Stimulated activated CD8-positive, alpha-beta memory T cell treated with anti-CD3 and anti-CD28 coated beads, Interleukin-4, amount 100 ng/mL, for 48 hours (primary cell): Measurements from ENCODE around the gene ZNF28.
"Not testable (repeated sequence)": the region's sequence is repeated elsewhere in the genome, so short reads cannot be mapped to it uniquely, and the experiment has no call there.

Experiments used
- DNase-seq: peaks from one replicate; pipeline ENCODE4 v3.0.0-alpha.2; 2020

The ZNF28 gene

DNA sequence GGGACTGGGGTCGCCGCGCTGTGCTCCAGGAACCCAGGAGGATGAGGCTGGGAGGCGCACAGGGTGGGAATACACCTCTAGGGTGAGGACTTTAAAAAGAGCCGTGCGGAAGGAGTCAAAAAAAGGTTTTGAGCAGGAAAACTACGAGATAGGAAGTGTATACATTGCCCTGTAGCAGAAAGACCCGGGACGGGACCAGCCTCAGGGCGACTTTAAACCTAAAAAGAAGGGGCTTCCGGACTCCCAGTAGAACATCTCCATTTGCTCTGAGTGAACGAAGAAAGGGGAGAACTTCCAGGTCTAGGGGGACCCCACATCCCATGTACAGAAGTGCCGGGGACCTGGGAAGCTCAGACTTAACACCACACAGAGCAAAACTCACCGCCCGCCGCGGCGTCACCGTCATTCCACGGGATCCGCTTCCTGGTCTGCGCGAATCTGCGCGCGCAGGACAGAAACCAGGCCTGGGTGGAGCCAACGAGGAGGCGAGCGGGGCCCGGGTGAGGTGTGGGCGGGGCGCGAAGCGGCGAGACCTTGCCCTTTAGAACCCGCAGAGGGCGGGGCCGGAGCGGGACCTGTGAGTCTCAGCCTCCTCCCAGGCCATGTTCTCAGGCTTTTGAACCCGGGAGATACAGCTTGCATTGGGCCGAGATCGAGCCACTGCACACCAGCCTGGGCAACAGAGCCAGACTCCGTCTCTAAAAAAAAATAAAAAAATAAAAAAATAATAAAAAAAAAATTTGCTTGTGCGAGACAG lies at the start of gene ZNF28:
Gene ZNF28 (minus strand): TSS at position 430 of the 757 bp plus-strand sequence. CDS start 3,675 bp downstream, outside the sequence.
- peak; percentile 75 for DNase-seq

DNA sequence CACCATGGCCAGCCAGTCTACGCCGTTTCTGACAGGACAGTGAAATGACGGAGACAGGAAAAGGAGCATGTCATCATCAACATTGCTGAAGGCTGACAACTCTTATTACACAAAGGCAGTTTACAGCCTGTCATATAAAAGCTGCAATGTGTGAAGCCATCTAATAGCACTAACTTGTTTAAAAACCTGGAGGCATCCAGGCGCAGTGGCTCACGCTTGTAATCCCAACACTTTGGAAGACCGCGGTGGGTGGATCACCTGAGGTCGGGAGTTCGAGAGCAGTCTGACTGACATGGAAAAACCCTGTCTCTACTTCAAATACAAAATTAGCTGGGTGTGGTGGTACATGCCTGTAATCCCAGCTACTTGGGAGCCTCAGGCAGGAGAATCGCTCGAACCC lies 46.6 kb upstream of the ZNF28 start:
- DNase-seq, result not testable (repeated sequence)

DNA sequence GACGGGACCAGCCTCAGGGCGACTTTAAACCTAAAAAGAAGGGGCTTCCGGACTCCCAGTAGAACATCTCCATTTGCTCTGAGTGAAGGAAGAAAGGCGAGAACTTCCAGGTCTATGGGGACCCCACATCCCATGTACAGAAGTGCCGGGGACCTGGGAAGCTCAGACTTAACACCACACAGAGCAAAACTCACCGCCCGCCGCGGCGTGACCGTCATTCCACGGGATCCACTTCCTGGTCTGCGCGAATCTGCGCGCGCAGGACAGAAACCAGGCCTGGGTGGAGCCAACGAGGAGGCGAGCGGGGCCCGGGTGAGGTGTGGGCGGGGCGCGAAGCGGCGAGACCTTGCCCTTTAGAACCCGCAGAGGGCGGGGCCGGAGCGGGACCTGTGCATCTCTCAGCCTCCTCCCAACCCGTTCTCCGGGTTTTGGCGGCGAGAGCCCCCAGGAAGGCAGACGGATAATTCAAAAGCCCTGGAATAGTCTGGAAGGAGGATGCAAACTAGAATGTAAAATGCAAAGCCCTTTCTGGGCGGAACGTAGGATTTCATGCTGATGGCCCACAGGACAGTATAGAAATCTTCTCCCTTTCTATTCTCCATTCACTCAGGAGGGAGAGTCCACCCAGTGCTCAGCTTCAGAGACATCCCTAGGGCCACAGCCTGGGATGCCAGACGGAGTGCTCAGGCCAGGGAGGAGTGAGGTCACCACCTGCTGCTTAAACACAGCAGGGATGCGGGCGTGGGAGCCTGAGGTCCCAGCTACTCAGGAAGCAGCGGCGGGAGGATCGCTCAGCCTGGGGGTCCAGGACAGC lies 36.2 kb upstream of the ZNF28 start, which contains the start of gene ZNF468:
Gene ZNF468 (minus strand): TSS at position 242 of the 814 bp plus-strand sequence. CDS start 3,347 bp downstream, outside the sequence.
- DNase-seq, result peak; percentile 76

DNA sequence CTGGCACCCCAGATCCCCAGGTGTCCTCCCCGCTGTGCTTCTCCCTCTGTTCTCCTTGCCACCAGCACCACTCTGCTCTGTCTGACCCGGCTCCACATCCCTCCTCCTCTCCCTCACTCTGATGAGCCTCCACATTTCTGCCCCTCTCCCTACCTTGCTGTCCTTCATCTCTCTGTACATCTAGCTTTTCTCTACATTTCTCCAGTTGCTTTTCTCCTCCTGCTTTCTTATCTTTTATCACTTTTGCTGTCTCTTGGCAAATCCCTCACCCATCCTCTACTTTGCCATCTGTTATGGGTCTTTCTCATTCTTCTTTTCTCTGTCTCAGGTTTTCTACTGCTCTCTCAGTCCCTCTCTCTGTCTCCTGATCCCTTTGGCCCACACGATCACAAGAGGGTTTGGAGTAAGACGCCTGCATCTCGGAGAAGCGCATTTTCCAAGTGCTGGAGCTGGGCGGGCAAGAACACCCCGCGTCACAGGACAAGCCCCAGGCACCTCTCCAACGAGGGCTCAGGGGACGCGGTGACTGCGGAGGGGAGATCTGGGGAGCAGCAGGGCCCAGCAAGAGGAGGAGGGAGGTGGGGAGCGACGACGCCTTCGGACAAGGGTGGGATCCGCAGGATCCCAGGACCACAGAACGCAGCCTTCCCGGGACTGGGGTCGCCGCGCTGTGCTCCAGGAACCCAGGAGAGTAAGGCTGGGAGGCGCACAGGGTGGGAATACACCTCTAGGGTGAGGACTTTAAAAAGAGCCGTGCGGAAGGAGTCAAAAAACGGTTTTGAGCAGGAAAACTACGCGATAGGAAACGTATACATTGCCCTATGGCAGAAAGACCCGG lies 35.3 kb upstream of the ZNF28 start:
- not testable (repeated sequence) for DNase-seq

DNA sequence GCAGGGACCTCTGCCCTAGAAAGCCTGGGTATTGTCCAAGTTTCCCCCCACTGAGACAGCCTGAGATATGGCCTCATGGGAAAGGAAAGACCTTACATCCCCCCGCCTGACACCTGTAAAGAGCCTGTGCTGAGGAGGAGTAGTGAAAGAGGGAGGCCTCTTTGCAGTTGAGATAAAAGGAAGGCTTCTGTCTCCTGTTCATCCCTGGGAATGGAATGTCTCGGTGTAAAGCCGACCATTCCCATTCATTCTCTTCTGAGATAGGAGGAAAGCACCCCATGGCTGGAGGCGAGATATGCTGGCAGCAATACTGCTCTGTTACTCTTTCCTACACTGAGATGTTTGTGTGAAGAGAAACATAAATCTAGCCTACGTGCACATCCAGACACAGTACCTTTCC lies 25.9 kb upstream of the ZNF28 start:
- DNase-seq, result not testable (repeated sequence)

DNA sequence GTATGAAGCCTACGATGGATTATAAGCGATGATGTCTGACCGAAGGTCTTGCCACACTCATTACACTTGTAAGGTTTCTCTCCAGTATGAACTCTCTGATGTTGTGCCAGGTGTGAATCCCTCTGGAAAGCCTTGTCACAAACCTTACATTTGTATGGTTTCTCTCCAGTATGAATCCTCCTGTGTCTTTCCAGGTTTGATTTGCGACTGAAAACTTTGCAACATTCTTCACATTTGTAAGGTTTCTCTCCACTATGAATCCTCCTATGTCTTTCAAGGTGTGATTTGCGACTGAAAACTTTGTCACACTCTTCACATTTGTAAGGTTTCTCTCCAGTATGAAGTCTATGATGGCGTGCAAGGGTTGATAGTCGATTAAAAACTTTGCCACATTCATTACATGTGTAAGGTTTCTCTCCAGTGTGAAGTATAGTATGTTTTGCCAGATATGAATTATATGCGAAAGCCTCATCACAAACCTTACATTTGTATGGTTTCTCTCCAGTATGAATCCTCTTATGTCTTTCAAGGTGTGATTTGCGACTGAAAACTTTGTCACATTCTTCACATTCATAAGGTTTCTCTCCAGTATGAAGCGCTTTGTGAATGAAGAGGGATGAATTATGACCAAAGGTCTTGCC lies 19.5 kb upstream of the ZNF28 start:
- not testable (repeated sequence) for DNase-seq

DNA sequence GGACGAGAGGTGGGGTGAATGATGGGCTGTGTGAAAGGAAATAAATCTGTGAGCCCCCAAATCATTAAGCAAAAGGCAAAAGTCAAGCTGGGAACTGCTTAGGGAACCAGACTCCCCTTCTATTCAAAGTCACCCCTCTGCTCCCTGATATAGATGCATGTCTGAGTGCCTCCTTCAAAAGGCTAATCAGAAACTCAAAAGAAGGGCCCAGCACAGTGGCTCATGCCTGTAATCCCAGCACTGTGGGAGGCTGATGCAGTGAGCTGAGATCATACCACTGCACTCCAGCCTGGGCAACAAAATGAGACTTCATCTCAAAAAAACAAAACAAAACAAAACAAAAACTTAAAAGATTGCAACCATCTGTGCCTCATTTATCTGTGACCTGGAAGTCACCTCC lies 12.9 kb upstream of the ZNF28 start:
- DNase-seq, result not testable (repeated sequence)

DNA sequence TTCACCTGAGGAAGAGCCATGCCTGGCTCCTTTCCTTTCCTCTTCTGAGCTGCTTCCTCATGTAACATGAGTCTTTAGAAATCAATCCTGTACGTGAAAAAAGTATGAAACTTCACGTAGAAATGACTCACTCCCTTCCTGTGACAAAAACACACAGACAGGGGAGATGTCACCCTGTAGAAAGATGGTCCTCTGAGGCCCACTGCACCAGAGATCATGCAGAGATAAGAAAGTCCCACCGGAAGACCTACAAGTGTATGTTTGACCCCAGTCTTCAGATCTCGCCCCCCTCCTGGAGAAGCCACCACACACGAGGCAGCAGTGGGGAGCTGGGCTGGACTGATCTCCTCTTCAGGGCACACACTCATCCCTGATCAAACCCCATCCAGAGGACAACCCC lies 12.1 kb upstream of the ZNF28 start:
- DNase-seq, result not testable (repeated sequence)

DNA sequence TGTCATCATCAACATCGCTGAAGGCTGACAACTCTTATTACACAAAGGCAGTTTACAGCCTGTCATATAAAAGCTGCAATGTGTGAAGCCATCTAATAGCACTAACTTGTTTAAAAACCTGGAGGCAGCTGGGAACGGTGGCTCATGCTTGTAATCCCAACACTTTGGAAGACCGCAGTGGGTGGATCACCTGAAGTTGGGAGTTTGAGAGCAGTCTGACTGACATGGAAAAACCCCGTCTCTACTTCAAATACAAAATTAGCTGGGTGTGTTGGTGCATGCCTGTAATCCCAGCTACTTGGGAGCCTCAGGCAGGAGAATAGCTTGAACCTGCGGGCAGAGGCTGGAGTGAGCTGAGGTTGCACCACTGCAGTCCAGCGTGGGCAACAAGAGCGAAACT lies 8.4 kb upstream of the ZNF28 start:
- not testable (repeated sequence) for DNase-seq

DNA sequence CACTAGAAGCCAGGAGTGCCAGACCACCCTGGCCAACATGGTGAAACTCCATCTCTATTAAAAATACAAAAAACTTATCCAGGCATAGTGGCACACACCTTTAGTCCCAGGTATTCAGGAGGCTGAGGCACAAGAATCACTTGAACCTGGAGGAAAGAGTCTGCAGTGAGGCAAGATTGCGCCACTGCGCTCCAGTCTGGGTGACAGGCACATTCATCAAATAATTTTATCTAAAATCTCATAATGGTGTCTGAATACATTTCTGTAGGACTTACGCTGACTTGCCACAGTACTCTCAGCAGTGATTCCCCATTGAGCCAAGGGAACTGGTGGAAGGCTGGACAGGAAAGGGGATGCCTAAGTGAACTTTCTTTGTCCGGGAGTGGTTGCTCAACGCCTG lies 4.3 kb upstream of the ZNF28 start:
- no peak for DNase-seq

DNA sequence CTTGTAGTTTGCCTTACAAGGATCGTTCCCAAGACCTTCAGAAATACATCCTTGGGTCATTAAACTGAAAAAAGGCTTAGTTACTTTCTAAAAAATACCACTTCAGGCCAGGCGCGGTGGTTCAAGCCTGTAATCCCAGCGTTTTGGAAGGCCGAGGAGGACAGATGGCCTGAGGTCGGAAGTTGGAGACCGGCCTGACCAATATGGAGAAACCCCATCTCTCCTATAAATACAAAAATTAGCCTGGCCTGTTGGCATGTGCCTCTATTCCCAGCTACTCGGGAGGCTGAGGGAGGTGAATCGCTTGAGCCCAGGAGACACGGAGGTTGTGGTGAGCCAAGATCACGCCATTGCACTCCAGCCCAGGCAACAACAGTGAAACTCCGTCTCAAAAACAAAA lies 2.2 kb upstream of the ZNF28 start:
- no peak for DNase-seq

DNA sequence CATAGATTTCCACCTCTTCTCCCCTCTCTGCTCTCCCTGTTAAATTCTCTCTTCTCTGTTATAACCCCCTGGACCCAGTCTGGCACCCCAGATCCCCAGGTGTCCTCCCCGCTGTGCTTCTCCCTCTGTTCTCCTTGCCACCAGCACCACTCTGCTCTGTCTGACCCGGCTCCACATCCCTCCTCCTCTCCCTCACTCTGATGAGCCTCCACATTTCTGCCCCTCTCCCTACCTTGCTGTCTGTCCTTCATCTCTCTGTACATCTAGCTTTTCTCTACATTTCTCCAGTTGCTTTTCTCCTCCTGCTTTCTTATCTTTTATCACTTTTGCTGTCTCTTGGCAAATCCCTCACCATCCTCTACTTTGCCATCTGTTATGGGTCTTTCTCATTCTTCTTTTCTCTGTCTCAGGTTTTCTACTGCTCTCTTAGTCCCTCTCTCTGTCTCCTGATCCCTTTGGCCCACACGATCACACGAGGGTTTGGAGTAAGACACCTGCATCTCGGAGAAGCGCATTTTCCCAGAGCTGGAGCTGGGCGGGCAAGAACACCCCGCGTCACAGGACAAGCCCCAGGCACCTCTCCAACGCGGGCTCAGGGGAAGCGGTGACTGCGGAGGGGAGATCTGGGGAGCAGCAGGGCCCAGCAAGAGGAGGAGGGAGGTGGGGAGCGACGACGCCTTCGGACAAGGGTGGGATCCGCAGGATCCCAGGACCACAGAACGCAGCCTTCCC lies 795 bp downstream of the ZNF28 start:
- peak; percentile 45 for DNase-seq

DNA sequence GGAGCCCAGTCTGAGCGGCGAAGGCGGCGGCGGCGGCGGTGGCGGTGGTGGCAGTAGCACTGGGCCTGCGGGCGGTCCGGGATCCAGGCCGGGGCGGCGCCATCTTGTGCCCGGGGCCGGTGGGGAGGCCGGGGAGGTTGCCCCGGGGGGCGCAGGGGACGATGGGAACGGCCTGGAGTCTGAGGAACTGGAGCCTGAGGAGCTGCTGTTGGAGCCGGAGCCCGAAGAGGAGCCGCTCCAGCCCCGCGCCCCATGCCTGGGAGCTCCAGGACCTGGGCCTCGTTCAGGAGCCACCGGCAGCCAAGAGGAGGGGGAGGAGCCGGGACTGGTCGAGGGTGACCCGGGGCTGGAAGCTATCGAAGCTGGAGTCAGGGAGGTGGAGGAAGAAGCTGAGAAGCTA lies 11.6 kb downstream of the ZNF28 start:
- DNase-seq, result no peak

DNA sequence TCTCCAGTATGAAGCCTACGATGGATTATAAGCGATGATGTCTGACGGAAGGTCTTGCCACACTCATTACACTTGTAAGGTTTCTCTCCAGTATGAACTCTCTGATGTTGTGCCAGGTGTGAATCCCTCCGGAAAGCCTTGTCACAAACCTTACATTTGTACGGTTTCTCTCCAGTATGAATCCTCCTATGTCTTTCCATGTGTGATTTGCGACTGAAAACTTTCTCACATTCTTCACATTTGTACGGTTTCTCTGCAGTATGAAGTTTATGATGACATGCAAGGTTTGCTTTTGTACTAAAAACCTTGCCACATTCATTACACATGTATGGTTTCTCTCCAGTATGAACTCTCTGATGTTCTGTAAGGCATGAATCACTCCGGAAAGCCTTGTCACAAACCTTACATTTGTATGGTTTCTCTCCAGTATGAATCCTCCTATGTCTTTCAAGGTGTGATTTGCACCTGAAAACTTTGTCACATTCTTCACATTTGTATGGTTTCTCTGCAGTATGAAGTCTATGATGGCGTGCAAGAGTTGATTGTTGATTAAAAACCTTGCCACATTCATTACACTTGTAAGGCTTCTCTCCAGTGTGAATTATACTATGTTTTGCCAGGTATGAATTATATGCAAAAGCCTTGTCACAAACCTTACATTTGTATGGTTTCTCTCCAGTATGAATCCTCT lies 21.3 kb downstream of the ZNF28 start:
- not testable (repeated sequence) for DNase-seq

DNA sequence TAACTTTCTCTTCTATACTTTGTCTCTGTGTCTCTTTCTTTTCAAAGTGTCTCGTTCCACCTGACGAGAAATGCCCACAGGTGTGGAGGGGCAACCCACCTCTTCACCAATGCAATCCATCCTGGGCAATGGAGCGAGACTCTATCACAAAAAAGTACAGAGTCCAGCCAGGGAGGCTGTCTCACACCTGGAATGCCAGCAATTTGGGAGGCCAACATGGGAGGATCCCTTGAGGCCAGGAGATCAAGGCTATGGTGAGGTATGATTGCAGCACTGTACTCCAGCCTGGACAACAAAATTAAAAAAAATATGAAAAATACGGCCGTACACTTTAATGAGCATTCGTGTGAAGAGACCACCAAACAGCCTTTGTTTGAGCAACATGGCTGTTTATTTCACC lies 32.0 kb downstream of the ZNF28 start:
- DNase-seq, result no peak

DNA sequence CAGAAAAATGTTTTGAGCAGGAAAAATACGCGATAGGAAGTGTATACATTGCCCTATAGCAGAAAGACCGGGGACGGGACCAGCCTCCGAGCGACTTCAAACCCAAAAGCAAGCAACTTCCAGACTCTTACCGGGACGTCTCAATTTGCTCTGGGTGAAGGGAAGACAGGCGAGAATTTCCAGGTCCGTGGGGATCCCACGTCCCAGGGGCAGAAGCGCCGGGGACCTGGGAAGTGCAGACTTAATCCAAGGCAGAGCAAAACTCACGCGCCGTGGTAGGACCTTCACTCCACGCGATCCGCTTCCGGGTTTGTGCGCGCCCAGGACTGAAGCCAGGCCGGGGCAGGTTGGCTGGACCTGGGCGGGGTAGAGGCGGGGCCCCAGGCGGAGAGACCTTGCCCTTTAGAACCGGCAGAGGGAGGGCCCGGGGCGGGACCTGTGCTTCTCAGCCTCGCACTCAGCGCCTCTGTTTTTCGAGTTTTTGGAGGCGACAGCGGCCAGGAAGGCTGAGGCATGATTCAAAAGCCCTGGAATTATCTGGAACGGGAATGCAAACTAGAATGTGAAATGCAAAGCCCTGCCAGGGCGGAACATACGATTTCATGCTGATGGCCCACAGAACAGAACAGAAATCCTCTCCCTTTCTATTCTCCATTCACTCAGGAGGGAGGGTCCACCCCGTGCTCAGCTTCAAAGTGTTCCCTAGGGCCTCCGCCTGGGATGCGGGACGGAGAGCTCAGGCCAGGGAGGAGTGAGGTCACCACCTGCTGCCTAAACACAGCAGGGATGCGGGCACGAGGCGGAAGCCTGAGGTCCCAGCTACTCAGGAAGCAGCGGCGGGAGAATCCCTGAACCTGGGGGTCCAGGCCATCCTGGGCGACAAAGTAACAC lies 34.7 kb downstream of the ZNF28 start, which contains the start of gene ZNF600:
Gene ZNF600 (minus strand): TSS at position 328 of the 891 bp plus-strand sequence. CDS start 7,903 bp downstream, outside the sequence.
- DNase-seq, result peak; percentile 85

DNA sequence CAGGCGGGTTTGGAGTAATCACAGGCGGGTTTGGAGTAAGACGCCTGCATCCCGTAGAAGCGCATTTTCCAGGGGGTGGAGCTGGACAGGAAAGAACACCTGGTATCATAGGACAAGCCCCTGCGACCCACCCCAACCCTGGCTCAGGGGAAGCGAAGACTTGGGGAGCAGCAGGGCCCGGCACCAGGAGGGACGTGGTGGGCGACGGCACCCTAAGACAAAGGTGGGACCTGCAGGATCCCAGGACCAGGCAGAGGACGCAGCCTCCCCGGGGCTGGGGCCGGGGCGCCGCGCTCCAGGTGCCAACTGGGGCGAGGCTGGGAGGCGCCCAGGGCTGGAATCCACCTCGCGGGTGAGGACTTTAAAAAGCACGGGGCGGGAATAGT lies 35.4 kb downstream of the ZNF28 start:
- peak; percentile 24 for DNase-seq

DNA sequence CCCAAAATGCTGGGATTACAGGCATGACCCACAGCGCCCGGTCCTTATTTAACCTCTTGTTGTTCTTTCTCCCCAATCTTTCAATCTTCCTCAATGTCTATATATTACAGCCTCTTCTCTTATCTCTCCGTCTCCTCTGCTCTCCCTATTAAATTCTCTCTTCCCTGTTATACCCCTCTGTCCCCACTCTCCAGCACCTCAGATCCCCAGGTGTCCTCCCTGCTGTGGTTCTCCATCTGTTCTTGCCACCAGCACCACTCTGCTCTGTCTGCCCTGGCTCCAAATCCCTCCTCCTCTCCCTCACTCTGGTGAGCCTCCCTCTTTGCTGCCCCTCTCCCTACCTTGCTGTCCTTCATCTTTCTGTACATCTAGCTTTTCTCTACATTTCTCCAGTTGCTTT lies 35.9 kb downstream of the ZNF28 start:
- no peak for DNase-seq

DNA sequence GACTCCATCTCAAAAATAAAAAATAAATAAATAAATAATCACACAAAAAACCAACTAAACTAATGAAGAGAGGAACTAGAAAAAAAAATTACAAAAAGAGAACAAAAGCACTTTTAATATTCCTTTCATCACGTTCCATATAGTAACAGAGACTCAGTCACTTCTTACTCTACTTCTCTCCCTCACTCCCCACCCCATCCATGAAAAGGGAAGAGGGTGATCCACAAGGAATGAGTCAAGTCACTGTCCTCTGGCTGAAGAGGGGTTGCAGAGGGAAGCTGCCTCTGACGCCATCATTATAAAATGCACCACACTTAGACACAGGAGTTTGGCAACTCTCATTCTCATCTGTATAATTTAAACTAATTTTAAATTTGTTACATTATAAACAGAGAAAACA lies 38.6 kb downstream of the ZNF28 start:
- DNase-seq, result not testable (repeated sequence)

DNA sequence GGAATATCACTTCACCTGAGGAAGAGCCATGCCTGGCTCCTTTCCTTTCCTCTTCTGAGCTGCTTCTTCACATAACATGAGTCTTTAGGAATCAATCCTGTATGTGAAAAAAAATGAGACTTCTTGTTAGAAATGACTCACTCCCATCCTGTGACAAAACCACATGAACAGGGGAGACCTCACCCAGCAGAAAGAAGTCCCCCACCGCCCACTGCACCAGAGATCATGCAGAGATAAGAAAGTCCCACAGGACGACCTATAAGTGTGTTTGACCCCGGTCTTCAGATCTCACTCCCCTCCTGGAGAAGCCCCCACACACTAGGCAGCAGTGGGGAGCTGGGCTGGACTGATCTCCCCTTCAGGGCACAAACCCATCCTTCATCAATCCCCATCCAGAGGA lies 42.6 kb downstream of the ZNF28 start:
- DNase-seq, result peak; percentile 56
